RPMI7951 (cell line): ENCODE measurements around the gene P2RY14. TPM values are rescaled to one million over a fixed set of nuclear protein-coding genes. Genes with fewer than 3 reads are reported as not detected.

Experiments used
- DNase-seq: peaks from one replicate; pipeline ENCODE4 v3.0.0-alpha.2; 2012; ENCODE audit warnings: low read depth
- total RNA-seq: library from RNA; depleted of rRNA; stranded (reverse); fragments of >200 nt; shearing (Covaris generic); gene quantifications from 2 replicates; pipeline ENCODE4 v1.2.3, GENCODE V29; 2014

Gene P2RY14
- total RNA-seq, 1 experiment from 2014 or later: not detected

DNA sequence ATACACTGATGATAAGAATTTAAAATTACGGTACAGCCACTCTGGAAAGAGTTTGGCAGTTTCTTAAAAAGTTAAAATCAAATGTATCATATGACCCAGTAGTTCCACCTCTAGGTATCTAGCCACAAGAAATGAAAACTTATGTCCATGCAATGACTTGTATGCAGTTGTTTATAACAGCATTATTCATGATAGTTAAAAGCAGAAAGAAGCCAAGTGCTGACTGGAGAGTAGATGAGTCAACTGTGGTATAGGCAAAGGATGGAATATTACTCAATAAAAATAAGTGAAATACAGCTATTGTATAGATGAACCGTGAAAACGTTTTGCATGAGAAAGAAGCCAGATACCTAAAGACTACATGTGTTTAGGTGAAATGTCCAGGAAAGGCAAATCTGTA is 23.4 kb upstream of the P2RY14 start:
- peak; percentile 10 for DNase-seq

DNA sequence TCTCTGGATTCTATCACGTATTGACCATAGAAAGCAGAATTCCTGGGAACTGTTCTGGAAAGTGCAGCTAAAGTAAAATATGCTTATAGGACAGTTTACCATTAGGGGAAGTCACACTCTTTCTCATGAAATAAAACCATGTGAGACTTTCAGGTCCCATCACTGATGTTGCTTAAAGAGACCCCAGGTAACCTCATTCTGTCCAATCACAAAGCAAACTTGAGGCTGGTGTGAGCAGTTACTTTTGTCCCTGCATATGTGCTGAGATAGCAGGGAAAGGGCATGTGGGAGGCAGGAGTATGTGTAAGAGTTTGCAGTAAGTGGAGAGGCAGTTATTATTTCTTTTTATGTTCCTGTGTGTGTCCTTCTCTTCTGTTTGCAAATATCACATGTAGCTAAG is 22.2 kb upstream of the P2RY14 start:
- DNase-seq: no peak

DNA sequence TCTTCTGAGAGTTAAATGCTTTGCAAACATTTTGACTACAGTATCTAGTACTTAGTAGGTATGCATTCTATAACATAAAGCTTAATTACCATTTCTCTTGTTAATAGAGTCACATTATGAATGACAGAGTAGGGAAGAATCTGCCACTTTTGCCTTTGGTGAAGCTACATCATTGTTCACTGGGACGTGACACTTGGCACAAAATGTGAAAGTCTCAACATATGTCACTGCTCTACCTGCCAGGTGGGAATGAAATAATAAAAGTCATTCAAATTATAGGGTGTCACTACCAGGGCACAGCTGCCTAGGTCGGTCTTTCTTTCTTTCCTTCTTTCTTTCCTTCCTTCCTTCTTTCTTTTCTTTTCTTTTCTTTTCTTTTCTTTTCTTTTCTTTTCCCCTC is 20.7 kb upstream of the P2RY14 start:
- no peak for DNase-seq

DNA sequence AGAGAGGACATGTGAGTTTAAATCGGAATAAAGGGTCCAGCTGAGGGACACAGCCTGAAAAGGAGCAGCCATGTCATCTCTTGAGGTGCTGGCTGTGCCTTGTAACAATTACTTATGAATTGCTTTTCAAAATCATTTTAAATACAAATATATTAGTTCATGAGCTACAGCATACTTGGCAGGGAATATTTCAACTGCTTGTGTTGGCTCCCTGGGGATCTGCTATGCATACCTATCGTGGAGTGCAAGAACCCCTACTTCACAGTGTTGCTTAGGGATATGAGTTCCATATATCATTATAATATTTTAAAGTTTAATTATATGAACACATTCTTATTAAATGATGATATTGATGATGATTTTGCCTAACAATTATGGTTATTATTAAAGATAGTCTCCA is 19.1 kb upstream of the P2RY14 start:
- no peak for DNase-seq

DNA sequence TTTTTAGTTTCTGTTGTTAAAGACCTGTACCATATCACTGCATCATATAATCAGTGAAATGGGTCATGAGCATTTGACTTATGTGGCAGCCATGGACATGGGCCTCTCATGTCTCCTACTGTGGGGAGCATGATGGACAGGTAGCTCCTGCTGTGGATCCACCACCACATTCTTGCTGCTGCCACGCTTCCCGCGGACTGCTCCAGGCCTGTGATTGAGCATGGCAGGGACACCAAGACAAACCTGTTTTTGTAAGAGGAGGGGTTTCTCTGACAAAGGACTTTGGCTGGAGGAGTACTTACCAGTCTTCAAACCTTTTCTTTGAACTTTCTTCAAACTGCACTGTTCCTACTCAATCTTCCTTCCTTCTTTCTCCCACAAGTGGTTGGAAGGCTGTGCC is 17.9 kb upstream of the P2RY14 start:
- DNase-seq: no peak

DNA sequence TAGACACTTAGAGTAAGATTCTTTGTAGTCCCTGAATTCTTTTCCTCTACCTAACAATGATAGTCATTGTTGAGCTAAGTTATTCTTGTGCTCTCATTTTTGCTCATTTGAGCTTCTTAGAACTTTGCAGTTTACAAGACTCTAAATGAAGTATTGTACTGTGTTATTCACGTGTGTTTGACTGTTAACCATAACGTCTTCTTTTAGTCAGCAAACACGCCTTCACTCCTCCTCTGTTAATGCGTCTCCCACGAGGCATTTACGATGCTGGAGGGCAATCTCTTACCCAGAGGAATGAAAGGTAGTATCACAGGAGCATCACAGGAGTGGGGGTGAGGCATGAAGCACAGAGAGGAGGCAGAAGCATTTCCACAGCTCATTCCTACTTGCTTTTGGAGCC is 14.8 kb upstream of the P2RY14 start:
- DNase-seq: no peak

DNA sequence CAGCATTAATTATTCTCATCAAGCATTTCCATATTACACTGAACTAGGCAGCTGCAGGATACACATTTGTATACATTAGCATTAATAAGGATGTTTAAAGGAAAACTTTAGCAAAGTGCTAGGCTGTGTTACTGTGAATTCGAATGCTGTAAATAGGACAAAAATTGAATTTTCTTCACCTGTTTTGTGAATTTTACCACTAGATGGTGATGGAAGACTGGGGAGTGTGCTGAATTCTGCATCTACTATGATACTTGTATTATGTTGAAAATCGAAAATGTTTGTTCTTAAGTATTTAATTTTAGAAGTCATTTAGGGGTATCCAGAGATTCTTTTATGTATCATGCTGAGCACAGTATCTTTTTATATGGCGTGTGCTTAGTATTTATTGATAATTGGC is 12.3 kb upstream of the P2RY14 start:
- peak; percentile 40 for DNase-seq

DNA sequence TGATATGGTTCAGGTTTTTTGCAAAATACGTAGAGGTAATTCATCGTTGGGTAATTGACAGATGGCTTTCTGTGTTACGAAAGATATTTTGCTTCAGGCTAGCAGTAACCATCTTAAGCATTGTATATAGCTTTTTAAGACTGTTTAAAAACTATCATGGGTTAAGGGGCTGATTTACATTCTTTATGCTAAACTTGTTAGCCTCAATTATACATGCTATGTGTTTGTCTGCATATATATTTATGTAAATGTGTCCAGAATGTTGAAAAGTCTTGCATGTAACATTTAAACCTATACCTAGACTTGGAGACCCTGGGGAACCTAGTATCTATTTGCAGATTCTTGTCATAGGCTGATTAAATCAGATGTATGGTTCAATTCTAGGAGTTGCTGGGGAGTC is 11.1 kb upstream of the P2RY14 start:
- DNase-seq: no peak

DNA sequence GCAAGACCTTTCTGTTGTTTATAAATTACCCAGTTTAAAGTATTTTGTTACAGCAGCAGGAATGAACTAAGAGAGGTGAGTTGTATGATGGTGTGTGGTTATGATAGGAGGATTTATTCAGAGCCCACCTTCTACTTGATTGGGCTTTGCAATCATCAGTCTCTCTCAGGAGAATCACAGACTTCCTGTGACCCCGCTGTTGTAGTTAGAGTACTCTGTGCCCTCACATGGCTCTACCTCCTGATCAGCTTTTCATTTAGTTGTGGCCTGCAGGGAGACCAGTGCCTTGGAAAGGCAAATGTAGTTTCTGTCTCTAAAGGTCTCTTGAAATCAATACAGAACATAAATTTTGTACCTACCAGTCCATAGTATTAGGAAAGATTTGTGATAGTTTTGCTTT is 7.6 kb upstream of the P2RY14 start:
- DNase-seq: no peak

DNA sequence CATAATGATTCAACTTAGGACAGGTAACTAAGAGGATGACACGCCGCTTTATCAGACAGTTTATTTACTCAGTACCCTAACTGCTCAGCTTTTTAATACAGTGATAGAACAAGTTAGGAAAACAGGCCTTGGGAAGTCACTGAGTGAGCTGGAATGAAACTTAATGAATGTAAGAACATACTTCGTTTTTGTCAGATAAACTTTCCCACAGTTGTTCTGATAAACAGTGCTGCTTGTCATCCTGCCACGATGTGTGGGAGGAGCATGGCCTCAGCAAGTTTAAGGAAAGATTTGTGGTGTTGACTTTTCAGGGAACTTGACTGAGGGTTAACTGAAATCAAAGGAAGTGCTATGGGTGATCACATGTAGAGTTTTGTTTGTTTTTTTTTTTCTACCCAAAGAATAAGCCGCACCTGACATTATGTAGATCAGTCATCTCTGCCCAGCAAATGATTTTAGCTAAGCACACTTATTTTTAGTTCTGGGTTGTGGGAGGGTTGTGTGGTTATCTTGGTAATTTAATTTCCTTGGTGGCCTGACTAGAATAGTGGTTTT is 5.6 kb upstream of the P2RY14 start:
- DNase-seq: no peak

DNA sequence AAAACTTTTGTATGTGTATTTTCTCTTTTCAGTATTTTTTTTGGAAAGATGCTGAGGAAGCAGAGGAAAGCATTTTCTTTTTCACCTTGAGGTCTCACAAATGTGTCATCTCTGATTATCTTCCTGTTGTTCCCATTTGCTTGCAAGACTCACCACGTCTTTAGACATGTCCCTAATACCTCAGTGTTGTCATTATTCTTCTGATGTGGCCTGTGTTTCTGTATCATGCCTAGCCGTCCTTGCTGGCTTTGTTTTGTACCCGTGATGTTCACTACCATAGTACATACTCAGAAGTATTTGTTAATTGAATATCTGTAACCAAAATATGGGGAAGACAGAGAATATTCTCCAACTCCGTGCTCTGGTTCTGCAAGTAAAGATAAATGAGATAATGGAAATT is 5.0 kb upstream of the P2RY14 start:
- no peak for DNase-seq

DNA sequence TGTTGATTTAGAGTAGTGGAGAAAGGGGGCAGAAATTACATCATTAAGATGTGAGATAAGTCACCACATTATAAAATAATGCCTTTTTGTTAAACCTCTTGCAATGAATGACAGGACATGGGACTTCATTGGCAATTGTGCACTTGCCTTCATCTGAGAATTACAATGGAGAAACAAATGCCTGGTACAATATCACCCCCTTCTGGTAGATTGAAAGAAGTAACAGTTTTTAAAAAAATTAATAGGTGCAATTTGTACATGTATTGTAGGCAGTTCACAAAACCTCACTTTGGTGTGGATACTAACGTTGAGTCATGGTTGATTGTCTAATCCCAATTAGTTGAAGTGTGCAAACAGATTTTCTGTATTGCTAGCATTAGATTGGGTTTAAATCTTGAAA is 4.6 kb upstream of the P2RY14 start:
- peak; percentile 48 for DNase-seq

DNA sequence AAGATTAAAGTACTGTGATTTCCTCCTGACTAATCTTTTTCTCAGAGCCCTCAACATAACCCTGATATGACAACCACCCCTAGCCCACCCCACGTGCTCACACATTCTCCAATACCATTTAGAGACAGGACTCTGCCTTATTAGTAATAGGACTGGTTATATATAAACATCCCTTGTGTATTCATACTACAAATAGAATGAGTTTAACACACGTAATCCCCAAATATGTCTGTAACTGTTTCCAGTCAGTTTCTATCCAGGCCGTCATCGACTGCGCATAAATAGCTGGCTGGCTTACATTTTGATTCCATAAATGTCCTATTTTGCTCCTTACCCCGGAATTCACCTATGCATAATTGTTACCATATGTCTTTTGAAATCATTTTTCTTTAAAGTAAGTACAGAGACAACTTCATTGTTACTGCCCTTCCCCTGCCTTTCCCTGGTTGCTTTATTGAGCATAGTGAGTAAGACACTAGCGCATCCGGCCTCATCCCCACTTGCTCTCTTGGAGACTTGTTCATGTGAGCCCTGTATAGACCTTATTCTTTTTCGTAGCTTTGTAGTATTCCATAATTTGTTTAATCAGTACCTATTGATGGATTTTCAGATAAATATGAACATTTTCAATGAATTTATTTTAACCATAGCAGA is 3.5 kb upstream of the P2RY14 start:
- DNase-seq: no peak

DNA sequence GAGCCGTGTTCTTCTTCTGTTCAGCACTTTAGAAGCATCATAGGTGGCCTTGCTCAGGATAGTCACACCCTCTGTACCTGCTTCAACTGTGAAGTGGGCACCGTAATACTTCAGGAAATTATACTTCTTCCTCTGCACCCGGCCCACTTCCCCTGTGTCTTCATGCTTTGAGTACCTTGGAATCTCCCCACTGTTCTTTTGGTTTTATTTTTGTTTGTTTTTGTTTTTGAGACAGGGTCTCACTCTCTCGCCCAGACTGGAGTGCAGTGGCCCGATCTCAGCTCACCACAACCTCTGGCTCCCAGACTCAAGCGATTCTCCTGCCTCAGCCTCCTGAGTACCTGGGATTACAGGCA is 1.7 kb downstream of the P2RY14 start:
- no peak for DNase-seq

DNA sequence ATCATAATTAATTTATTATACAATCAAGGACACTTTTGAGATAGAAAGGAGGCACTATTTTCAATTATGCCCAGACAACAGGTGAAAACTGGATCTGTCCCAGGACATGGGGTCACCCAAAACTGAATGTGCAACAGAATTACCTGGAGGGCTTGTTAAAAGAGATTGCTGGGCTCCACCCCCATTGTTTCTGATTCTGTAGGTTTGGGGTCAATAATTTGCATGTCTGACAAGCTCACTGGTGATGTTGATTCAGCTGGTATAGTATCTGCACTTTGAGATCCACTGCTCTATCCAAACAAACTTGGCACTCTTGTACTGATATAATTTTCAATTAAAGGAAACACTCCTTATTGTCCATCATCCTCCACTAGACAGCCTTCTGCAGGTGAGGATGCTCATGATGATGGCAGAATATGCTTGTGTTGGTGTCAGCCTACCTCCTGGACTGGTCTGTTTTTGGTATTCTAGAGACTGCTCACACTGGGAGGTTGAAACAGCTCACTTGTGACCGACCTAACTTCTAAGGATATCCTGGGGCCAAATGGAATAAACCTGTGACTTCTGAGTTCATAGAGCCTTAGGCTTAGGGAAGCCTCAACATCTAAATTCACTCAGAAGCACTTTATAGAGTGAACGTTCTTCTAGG is 2.2 kb downstream of the P2RY14 start:
- no peak for DNase-seq

DNA sequence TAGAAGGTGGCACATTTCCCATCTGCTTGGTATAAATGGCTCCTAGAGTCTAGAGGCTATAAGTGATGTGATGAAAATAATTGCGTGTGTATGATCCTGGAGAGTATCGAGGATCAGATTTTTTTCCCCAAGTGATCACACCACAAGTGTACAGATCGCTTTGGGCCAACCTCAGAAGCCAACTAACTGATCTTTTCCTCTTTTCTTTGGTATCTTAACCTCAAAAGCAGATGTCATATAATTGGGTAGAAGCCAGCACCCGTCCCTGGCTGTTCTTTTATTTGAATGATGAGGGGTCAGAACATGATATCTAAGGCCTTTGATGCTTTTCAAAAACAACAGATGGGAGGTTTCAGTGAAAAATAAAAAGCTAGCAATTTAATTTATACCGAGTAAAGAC is 3.3 kb downstream of the P2RY14 start:
- no peak for DNase-seq

DNA sequence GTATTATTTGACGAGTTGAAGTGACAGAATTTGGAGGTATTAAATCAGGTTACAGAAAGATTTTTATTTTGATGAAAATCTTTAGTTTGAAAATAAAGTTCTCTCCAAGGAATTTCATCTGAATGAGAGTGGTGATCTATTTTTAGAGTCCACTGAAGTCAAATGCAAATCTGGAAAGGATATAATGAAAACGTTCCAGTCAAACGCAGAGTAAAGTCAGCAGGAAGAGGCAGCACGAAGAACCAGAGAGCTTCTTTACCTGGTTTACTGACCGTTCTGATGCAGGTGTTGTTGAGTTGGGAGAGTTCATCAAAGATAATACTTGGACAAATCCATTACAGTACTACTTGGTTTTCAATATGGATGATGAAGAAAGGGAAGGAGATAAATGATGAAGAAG is 8.7 kb downstream of the P2RY14 start:
- no peak for DNase-seq

DNA sequence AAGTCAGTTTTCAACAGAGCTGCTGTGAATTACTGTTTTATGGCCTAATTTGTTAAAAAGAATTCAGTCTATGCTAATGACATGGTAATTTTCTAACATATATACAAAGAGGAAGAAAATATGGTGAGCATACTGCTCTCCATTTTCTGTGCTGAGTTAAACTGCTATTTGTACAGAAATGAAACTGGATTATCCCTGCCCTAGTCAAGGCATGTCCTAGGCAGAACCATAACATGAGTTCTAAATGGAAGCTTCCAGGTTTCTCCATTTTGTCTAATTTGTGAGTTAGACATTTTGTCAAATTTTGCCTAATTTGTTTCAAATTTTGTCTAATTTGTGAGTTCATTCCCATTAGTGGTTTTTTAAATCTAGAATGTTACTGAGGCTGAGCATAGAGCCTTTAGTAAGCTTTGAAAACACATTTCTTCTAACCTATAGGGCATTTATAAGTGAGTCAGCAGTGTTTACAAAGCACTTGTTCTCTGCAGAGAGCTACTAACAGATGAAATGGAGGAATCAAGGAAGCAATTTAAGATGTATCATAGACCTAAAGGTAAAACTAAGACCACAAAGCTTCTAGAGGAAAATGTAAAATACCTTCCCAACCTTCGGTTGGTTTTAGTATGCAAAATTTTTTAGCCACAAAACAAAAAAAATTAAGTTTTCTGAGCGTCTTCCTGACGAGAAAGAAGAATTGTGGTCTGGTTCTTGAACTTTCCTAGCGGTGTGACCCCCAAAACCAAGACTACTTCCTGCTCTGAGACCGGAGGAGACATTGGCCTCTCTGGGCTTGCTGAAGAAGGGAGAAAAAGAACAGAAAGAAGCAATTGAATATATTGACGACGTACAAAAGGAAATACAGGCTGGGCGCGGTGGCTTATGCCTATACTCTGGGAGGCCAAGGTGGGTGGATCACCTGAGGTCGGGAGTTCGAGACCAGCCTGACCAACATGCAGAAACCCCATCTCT is 9.8 kb downstream of the P2RY14 start:
- no peak for DNase-seq

DNA sequence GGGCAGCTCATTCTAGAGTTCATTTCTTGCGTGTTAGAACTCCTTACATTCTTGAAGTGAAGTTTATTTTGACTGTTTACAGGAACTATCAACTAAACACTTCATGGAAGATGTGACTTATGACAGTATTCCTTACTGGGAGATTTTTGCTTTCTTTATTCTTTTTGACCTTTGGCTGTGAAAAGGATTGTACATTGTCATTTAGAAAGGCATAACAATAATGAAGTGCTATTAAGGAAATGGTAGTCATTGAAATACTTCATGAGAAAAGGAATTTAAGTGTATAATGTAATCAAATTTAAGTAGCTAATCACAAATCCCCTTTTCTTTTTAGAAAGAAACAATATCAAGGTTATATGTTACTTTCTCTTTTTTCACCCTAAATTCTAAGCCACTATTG is 11.3 kb downstream of the P2RY14 start:
- no peak for DNase-seq

DNA sequence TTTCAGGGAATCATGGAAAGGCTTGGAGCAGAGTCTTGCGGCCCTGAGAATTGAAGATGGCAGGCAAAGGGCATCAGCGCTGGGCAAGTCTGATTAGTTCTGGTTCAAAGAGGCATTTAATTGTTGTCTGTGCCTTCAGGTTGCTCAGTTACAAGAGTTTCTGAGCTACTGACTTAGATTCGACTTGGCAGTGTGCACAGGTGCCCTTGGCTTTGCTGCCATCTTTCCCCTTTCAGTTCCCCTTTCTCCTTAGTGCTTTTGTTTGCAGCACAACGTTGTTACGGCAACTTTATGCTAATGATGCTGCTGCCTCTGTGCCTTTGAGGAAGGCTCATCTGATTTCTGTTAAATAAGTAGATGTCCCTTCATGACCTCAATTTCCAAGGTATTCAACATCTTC is 12.5 kb downstream of the P2RY14 start:
- no peak for DNase-seq

DNA sequence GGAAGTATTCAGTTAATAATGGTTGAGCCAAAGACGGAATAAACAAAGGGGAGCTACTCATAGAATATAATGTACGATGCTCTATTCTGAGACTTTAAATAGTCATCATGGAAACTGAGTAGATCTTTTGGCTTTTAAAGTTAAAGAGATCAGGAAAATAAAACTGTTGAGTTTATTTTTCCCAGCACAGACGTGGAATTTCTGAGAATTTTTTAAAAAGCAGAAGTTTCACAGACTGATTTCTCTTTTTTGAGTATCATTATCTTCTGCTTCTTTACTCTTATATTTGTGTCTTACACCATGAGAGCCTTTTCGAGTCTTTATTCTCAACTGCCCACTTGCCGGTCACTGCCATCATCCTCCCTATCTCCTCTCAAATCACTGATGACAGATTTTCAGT is 13.2 kb downstream of the P2RY14 start:
- DNase-seq: no peak

DNA sequence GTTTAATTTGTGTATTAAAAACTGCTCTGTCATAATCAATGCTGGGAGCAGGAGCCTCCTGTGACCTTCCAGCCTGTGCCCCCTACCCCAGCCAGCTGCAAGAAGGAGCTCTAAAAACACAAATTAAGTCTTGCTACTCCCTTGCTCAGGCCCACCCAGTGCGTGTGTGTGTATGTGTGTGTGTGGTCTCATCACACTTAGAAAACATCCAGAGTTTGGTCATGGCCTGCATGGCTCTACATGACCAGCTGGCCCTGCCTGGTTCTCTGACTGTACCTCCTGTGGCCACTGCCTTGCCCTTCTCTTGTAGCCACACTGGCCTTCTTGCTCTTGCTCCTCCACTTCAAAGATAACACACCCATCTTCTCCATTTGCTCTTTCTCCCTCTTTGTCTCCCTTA is 13.7 kb downstream of the P2RY14 start:
- no peak for DNase-seq
